Measurements from ENCODE around the gene LAPTM5. TPM values are rescaled to one million over a fixed set of nuclear protein-coding genes. Genes with fewer than 3 reads are reported as not detected.
"Not testable (repeated sequence)": the region's sequence is repeated elsewhere in the genome, so short reads cannot be mapped to it uniquely, and the experiment has no call there.

The LAPTM5 gene
- total and polyA plus RNA-seq, 2 donors (not counting 1 experiment from before 2014, with no cell fraction given): 1,384 to 1,519 TPM

DNA sequence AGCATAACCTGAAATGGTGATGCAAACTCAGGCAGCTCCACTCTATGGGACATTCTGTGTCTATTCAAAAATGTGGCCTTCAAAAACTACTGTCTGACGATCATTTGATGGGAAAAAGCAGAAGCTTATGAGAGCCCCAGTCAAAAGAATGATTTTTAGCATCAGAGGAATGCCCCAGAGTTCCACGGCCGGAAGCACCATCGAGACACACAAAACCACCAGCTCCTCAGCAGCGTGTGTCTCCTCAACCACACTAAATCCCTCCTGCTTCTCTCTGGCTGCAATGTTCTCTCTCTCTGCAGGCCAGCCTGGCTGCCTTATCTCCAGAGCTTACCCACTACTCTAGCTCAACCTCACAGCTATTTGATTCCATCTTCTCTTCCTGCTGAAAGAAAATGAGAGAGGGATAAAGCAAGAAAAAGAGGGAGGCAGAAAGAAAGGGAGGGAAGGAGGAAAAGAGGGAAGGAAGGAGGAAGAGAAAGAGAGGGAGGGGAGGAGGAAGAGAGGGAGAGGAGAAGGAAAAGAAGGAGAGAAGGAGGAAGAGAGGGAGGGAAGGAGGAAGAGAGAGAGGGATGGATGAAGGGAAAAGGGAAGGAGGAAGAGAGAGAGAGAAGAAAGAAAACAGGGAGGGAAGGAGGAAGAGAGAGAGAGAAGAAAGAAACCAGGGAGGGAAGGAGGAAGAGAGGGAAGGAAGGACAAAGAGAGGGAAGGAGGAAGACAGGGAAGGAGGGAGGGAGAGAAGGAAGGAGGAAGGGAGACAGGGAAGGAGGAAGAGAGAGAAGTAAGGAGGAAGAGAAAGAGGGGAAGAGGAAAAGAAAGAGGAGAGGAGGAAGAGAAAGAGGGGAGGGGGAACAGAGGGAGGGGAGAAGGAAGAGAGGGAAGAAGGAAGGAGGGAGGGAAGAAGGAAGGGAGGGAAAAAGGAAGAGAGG, 33.5 kb upstream of the LAPTM5 start:
- Histone ChIP-seq H3K9me3 (ENCODE audit: control extremely low read depth in 1 of 3, control insufficient read depth in 2 of 3, insufficient read depth in 1 of 3, low read length in 2 of 3) (no peaks in the 10 kb centered on the region), H3K4me1 (ENCODE audit: control insufficient read depth in 2 of 2, insufficient read depth in 2 of 2, low read length in 2 of 2) (peaks cover 14 to 18% of the 10 kb centered on the region in 2 donors), H2AFZ (ENCODE audit: insufficient read depth, low read depth, low read length, poor library complexity, severe bottlenecking) (no peak overlapping the region), H3K9ac (ENCODE audit: low read length) (no peak overlapping the region), H4K20me1 (ENCODE audit: control insufficient read depth, insufficient read depth, low read length, poor library complexity, severe bottlenecking) (no peaks in the 10 kb centered on the region), H3K4me3 (ENCODE audit: control extremely low read depth in 1 of 5, extremely low read depth in 1 of 5, insufficient read depth in 1 of 5, low read depth in 2 of 5, low read length in 4 of 5) (no peak overlapping the region), H3K27ac (ENCODE audit: low read length in 2 of 2) (peak overlapping the region; percentile 18 to 55), H3K27me3 (replicated peaks in 1 of 4; ENCODE audit: control extremely low read depth in 1 of 4, control insufficient read depth in 3 of 4, insufficient read depth in 4 of 4, low read length in 3 of 4) (peaks cover 0 to 10% (median 0%) of the 10 kb centered on the region in 4 experiments), H3K36me3 (replicated peaks in 1 of 2; ENCODE audit: control extremely low read depth in 1 of 2, control insufficient read depth in 1 of 2, extremely low read depth in 1 of 2, insufficient read depth in 2 of 2, low read length in 1 of 2) (no peaks in the 10 kb centered on the region), H3K4me2 (replicated peaks; ENCODE audit: low read depth, low read length, poor library complexity, severe bottlenecking) (peak overlapping the region; percentile 51), H3K79me2 (ENCODE audit: control insufficient read depth, insufficient read depth, low read length) (no peaks in the 10 kb centered on the region)
- Mint-ChIP-seq H3K4me3 (peak overlapping the region; percentile 76), H3K4me1 (peaks cover 22% of the 10 kb centered on the region), H3K9me3 (ENCODE audit: insufficient read depth) (no peaks in the 10 kb centered on the region), H3K27me3 (peaks cover 23% of the 10 kb centered on the region), H3K27ac (peak overlapping the region; percentile 74)
- intact Hi-C loops (cut with micrococcal nuclease): no loop called here
- no peak for TF ChIP-seq EZH2 (IDR thresholded peaks at IDR 0.05; ENCODE audit: borderline replicate concordance, insufficient read depth, low read depth, low read length, poor library complexity, severe bottlenecking)
- TF ChIP-seq, protein P1, sequence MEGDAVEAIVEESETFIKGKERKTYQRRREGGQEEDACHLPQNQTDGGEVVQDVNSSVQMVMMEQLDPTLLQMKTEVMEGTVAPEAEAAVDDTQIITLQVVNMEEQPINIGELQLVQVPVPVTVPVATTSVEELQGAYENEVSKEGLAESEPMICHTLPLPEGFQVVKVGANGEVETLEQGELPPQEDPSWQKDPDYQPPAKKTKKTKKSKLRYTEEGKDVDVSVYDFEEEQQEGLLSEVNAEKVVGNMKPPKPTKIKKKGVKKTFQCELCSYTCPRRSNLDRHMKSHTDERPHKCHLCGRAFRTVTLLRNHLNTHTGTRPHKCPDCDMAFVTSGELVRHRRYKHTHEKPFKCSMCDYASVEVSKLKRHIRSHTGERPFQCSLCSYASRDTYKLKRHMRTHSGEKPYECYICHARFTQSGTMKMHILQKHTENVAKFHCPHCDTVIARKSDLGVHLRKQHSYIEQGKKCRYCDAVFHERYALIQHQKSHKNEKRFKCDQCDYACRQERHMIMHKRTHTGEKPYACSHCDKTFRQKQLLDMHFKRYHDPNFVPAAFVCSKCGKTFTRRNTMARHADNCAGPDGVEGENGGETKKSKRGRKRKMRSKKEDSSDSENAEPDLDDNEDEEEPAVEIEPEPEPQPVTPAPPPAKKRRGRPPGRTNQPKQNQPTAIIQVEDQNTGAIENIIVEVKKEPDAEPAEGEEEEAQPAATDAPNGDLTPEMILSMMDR (IDR thresholded peaks at IDR 0.05): no peak
- DNase-seq (peak; percentile 82), ATAC-seq (ENCODE audit: low read depth) (peak; percentile 80)
- POLR2A ChIA-PET: interaction anchor here (0.6 to 1.3 kb wide), 6 partner anchors 11 to 92 kb away, joined by 3 to 15 read pairs (median 4); no protein-coding TSS in a partner anchor
- CTCF ChIA-PET: interaction anchor here (0.7 to 3.3 kb wide), 16 partner anchors 10 to 155 kb away, joined by 3 to 19 read pairs (median 5); no protein-coding TSS in a partner anchor
- 22% methylated on average over 5 of the region's 5 CpGs for WGBS (ENCODE audit: insufficient coverage)

DNA sequence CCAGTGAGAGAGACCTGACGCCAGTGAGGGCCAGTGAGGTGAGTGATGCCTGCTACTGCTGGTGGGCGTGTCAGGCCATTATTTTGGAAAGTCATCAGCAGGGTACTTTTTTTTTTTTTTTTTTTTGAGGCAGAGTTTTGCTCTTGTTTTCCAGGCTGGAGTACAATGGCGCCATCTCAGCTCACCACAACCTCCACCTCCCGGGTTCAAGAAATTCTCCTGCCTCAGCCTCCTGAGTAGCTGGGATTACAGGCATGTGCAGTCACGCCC, 32.6 kb upstream of the LAPTM5 start:
- ChIA-PET POLR2A (interaction anchor here (1.0 to 1.3 kb wide), 2 partner anchors 16 to 72 kb away, joined by 3 to 4 read pairs; no protein-coding TSS in a partner anchor), CTCF (interaction anchor here (0.7 to 1.4 kb wide), 9 partner anchors 9 to 142 kb away, joined by 3 to 19 read pairs (median 6); no protein-coding TSS in a partner anchor)
- not testable (repeated sequence) for H3K27me3 ChIP-seq (replicated peaks in 1 of 4; ENCODE audit: control extremely low read depth in 1 of 4, control insufficient read depth in 3 of 4, insufficient read depth in 4 of 4, low read length in 3 of 4)

More for the DNA sequence above, 32.6 kb upstream of the LAPTM5 start:
- H2AFZ ChIP-seq (ENCODE audit: insufficient read depth, low read depth, low read length, poor library complexity, severe bottlenecking); H3K9ac ChIP-seq (ENCODE audit: low read length); H4K20me1 ChIP-seq (ENCODE audit: control insufficient read depth, insufficient read depth, low read length, poor library complexity, severe bottlenecking); H3K9me3 ChIP-seq (ENCODE audit: control extremely low read depth in 1 of 3, control insufficient read depth in 2 of 3, insufficient read depth in 1 of 3, low read length in 2 of 3); DNase-seq; H3K4me3 ChIP-seq (ENCODE audit: control extremely low read depth in 1 of 5, extremely low read depth in 1 of 5, insufficient read depth in 1 of 5, low read depth in 2 of 5, low read length in 4 of 5); H3K79me2 ChIP-seq (ENCODE audit: control insufficient read depth, insufficient read depth, low read length); H3K36me3 ChIP-seq (replicated peaks in 1 of 2; ENCODE audit: control extremely low read depth in 1 of 2, control insufficient read depth in 1 of 2, extremely low read depth in 1 of 2, insufficient read depth in 2 of 2, low read length in 1 of 2); ATAC-seq (ENCODE audit: low read depth); H3K9me3 Mint-ChIP-seq (ENCODE audit: insufficient read depth); intact Hi-C loops (cut with micrococcal nuclease); H3K4me2 ChIP-seq (replicated peaks; ENCODE audit: low read depth, low read length, poor library complexity, severe bottlenecking): not testable (repeated sequence)
- Mint-ChIP-seq H3K4me3 (peak overlapping the region; percentile 34), H3K4me1 (peaks cover 22% of the 10 kb centered on the region), H3K27me3 (peaks cover 23% of the 10 kb centered on the region), H3K27ac (peak overlapping the region; percentile 74)
- Histone ChIP-seq H3K27ac (ENCODE audit: low read length in 2 of 2) (peak overlapping the region in 1 of 2 donors; percentile 24), H3K4me1 (ENCODE audit: control insufficient read depth in 2 of 2, insufficient read depth in 2 of 2, low read length in 2 of 2) (peaks cover 14 to 18% of the 10 kb centered on the region in 2 donors)
- 100% methylated on average over 1 of the region's 5 CpGs for WGBS (ENCODE audit: insufficient coverage)

Data from B cell (primary cell).